BJ (cell line): ENCODE data around the gene AKR1C1. TPM values are rescaled to one million over a fixed set of nuclear protein-coding genes. Genes with fewer than 3 reads are reported as not detected.
"Not testable (repeated sequence)": the region's sequence is repeated elsewhere in the genome, so short reads cannot be mapped to it uniquely, and the experiment has no call there.

Experiments used
- CTCF ChIA-PET: fragments of 350-600 bp; formaldehyde crosslinking; extraction: SDS; loops from one replicate; lab custom pipeline; 2021; ENCODE audit warnings: antibody characterized with exemption, inconsistent platforms; lab: Yijun Ruan, JAX
- POLR2A ChIA-PET: fragments of 300-600 bp; sonication (Branson Sonifier 250); formaldehyde crosslinking; extraction: SDS; loops from one replicate; lab custom pipeline; 2021; ENCODE audit warnings: antibody characterized with exemption; lab: Charles Lee
- DNase-seq: peaks from one replicate; pipeline ENCODE4 v3.0.0-alpha.2; 2011; ENCODE audit warnings: low read depth
- H3K27me3 ChIP-seq: 2 replicates; pipeline ENCODE4 v1.6.0; 2011; ENCODE audit warnings: low read length; ENCODE audit not compliant: control insufficient read depth, insufficient read depth
- H3K36me3 ChIP-seq: 2 replicates; pipeline ENCODE4 v1.5.1; 2011; ENCODE audit warnings: low read length; ENCODE audit not compliant: control insufficient read depth, insufficient read depth
- H3K4me3 ChIP-seq: 2 replicates; pipeline ENCODE4 v1.5.1; 2011; ENCODE audit warnings: low read depth, mild to moderate bottlenecking, control low read depth, low read length
- polyA plus RNA-seq: library from polyadenylated mRNA; depleted of rRNA; stranded (reverse); fragments of >200 nt; gene quantifications from 2 replicates; pipeline ENCODE4 v1.2.3, GENCODE V29; 2011
- TF ChIP-seq, protein P1 (sequence below): IDR thresholded peaks from 2 replicates; pipeline ENCODE4 v1.5.1; 2011; ENCODE audit warnings: low read depth, mild to moderate bottlenecking, control low read depth, inconsistent platforms, low read length, moderate library complexity; ENCODE audit not compliant: insufficient read depth

Gene AKR1C1
- polyA plus RNA-seq, 1 experiment: 4.0 TPM

GRCh38 chr10:4945766-4946717, 17.2 kb upstream of the AKR1C1 start:
- ChIA-PET POLR2A (no interaction called here), CTCF (interaction anchor here (1.7 kb wide), 1 partner anchor 96 kb away, joined by 8 read pairs; no protein-coding TSS in a partner anchor)
- TF ChIP-seq, protein P1, sequence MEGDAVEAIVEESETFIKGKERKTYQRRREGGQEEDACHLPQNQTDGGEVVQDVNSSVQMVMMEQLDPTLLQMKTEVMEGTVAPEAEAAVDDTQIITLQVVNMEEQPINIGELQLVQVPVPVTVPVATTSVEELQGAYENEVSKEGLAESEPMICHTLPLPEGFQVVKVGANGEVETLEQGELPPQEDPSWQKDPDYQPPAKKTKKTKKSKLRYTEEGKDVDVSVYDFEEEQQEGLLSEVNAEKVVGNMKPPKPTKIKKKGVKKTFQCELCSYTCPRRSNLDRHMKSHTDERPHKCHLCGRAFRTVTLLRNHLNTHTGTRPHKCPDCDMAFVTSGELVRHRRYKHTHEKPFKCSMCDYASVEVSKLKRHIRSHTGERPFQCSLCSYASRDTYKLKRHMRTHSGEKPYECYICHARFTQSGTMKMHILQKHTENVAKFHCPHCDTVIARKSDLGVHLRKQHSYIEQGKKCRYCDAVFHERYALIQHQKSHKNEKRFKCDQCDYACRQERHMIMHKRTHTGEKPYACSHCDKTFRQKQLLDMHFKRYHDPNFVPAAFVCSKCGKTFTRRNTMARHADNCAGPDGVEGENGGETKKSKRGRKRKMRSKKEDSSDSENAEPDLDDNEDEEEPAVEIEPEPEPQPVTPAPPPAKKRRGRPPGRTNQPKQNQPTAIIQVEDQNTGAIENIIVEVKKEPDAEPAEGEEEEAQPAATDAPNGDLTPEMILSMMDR: no peak
- Histone ChIP-seq H3K4me3 (no peak overlapping the region), H3K36me3 (no peaks in the 10 kb centered on the region), H3K27me3 (no peaks in the 10 kb centered on the region)
- DNase-seq: no peak

DNA sequence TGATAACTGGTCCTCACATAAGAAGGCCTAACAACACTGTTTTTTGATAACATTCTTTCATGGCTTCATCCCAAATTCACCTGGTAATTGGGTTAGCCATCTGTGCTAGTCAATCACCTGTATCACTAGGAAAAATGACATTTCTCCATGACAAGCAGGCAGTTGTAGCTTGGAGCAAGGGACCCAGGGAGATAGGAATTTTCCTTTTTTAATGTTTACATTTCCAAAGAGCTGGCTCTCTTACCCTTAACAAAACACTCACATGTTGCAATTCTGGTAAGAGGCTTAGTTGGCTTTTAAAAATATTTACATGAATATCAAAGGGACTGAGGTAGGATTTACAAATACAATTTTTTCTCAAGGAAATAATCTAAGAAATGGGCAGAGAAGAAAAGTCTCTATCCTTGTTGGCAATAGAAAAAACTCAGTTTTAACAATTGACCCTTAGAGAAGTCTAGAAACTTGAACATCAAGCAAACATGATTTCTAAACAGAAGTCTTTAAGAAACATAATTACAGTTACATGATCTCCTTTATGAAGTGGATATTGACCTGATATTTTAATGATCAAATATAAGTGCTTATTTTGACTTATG, 16.1 kb upstream of the AKR1C1 start:
- ChIA-PET CTCF (interaction anchor here (2.9 kb wide), 1 partner anchor 98 kb away, joined by 26 read pairs; no protein-coding TSS in a partner anchor), POLR2A (no interaction called here)
- H3K36me3 ChIP-seq: no peaks in the 10 kb centered on the region
- TF ChIP-seq, protein P1: no peak
- H3K27me3 ChIP-seq: no peaks in the 10 kb centered on the region
- H3K4me3 ChIP-seq: no peak overlapping the region
- DNase-seq: peak; percentile 17

DNA sequence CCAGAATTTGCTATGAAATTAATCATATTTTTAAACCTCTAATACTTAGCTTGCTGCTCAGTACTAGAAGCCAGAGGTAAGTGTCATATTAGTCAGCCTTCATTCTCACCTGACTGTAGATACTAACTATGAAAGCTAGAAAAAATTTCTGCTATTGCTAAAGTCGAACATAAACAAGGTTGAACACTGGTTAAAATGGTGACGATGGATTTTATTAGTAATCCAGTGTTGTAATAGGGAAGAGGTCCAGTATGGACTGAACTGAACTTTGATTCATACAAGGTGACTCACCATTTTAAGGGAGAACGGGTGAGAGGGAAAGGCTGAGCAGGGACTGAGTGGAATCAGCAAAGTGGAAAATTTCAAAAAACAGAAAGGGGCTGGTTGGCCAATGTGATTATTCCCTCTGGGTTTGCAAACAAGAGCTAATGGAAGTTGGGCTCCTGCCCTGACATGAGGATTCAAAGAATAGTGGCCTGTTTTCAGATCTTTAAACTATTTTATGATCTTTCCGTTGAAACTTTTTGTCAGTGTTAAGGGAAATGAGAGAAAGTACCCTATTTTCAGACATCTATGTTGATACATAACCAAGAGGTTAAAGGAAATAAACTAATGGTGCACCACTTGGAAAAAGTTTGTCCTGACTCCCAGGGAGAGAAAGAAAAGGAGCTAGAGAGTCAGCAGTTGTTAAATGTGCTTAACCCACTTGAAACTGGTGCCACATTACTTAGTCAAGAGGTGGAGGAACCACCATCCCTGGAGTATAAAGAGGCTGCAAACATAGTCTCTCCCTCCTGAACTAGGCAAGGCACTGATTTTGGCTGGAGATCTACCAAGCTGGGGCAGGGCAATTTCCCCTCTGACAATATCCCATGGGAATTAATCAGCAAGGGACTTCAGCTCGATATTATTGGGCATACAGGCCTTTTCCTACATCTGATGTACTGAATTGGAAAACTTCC, 15.3 kb upstream of the AKR1C1 start:
- Histone ChIP-seq H3K27me3 (no peaks in the 10 kb centered on the region), H3K4me3 (no peak overlapping the region), H3K36me3 (no peaks in the 10 kb centered on the region)
- ChIA-PET POLR2A (interaction anchor here (0.7 kb wide), 1 partner anchor 1790 kb away, joined by 4 read pairs; no protein-coding TSS in a partner anchor), CTCF (interaction anchor here (0.6 to 2.9 kb wide), 2 partner anchors 58 to 99 kb away, joined by 3 to 26 read pairs; no protein-coding TSS in a partner anchor)
- DNase-seq: peak; percentile 88
- TF ChIP-seq, protein P1: no peak

- DNase-seq, H3K27me3 ChIP-seq, POLR2A ChIA-PET, H3K36me3 ChIP-seq, CTCF ChIA-PET, H3K4me3 ChIP-seq: not testable (repeated sequence)
Observed at GRCh38 chr10:4951512-4952162, 11.6 kb upstream of the AKR1C1 start.

- Histone ChIP-seq H3K36me3 (no peaks in the 10 kb centered on the region), H3K4me3 (no peak overlapping the region), H3K27me3 (no peaks in the 10 kb centered on the region)
- CTCF ChIA-PET: no interaction called here
- TF ChIP-seq, protein P1: no peak
- no peak for DNase-seq
- POLR2A ChIA-PET: interaction anchor here (0.6 kb wide), 1 partner anchor 108 kb away, joined by 3 read pairs; no protein-coding TSS in a partner anchor
Observed at GRCh38 chr10:4953405-4953804, 9.8 kb upstream of the AKR1C1 start.

- POLR2A ChIA-PET, CTCF ChIA-PET, H3K27me3 ChIP-seq, DNase-seq, H3K36me3 ChIP-seq, H3K4me3 ChIP-seq: not testable (repeated sequence)
Observed at GRCh38 chr10:4956088-4956487, 7.1 kb upstream of the AKR1C1 start.

GRCh38 chr10:4956955-4957645, 6.1 kb upstream of the AKR1C1 start:
- H3K27me3 ChIP-seq, DNase-seq, H3K4me3 ChIP-seq, H3K36me3 ChIP-seq, CTCF ChIA-PET, POLR2A ChIA-PET: not testable (repeated sequence)
